NCI-H1417 (cell line): Measurements from ENCODE around the gene IFIT1.
"Not testable (repeated sequence)": the region's sequence is repeated elsewhere in the genome, so short reads cannot be mapped to it uniquely, and the experiment has no call there.

Experiments used
- DNase-seq, 3 experiments: peaks; one replicate each; lab custom pipeline; 2025; lab: John Stamatoyannopoulos, UW

The IFIT1 gene

GRCh38 chr10:89391907-89392756 is at the start of gene IFIT1:
Gene IFIT1, plus strand, starts transcription at chr10:89392623. Its CDS starts 90 bp downstream, at chr10:89392713.
- DNase-seq = peak; percentile 13 to 44 (median 18)

GRCh38 chr10:89343089-89343767 is 49.2 kb upstream of the IFIT1 start:
- DNase-seq = no peak

GRCh38 chr10:89344156-89344555 is 48.3 kb upstream of the IFIT1 start:
- DNase-seq = no peak

- DNase-seq = no peak
Observed at GRCh38 chr10:89345367-89346000, 46.9 kb upstream of the IFIT1 start.

- DNase-seq = no peak
Observed at GRCh38 chr10:89346405-89347254, 45.8 kb upstream of the IFIT1 start.

- DNase-seq = no peak
Observed at GRCh38 chr10:89347701-89348457, 44.5 kb upstream of the IFIT1 start.

- DNase-seq = no peak
Observed at GRCh38 chr10:89348481-89348880, 43.9 kb upstream of the IFIT1 start.

GRCh38 chr10:89348975-89349374 is 43.4 kb upstream of the IFIT1 start:
- DNase-seq = no peak

GRCh38 chr10:89350631-89351315 is 41.6 kb upstream of the IFIT1 start:
- DNase-seq = not testable (repeated sequence)

GRCh38 chr10:89351412-89351779 is 41.0 kb upstream of the IFIT1 start:
- no peak for DNase-seq

- DNase-seq = no peak
Observed at GRCh38 chr10:89351780-89352597, 40.4 kb upstream of the IFIT1 start.

- no peak for DNase-seq
Observed at GRCh38 chr10:89352802-89353201, 39.6 kb upstream of the IFIT1 start.

GRCh38 chr10:89355394-89355931 is 37.0 kb upstream of the IFIT1 start:
- no peak for DNase-seq

GRCh38 chr10:89357096-89357495 is 35.3 kb upstream of the IFIT1 start:
- DNase-seq = no peak

GRCh38 chr10:89357975-89358374 is 34.4 kb upstream of the IFIT1 start:
- DNase-seq = no peak

- DNase-seq = no peak
Observed at GRCh38 chr10:89360157-89360556, 32.3 kb upstream of the IFIT1 start.

GRCh38 chr10:89362929-89363328 is 29.5 kb upstream of the IFIT1 start:
- no peak for DNase-seq

GRCh38 chr10:89363729-89364442 is 28.5 kb upstream of the IFIT1 start:
- no peak for DNase-seq

GRCh38 chr10:89364531-89364930 is 27.9 kb upstream of the IFIT1 start:
- no peak for DNase-seq
